HG02798 (cell line): ENCODE measurements around the gene C4orf17.
A peak's percentile ranks its signal among the peaks of the same experiment; 100 is the strongest.

Source experiments
- ATAC-seq: cut with Tn5 transposase; IDR thresholded peaks from one replicate; pipeline ENCODE4 v1.9.1; 2021; ENCODE audit warnings: mild to moderate bottlenecking; ENCODE audit not compliant: unreplicated experiment, poor library complexity

The C4orf17 gene

DNA sequence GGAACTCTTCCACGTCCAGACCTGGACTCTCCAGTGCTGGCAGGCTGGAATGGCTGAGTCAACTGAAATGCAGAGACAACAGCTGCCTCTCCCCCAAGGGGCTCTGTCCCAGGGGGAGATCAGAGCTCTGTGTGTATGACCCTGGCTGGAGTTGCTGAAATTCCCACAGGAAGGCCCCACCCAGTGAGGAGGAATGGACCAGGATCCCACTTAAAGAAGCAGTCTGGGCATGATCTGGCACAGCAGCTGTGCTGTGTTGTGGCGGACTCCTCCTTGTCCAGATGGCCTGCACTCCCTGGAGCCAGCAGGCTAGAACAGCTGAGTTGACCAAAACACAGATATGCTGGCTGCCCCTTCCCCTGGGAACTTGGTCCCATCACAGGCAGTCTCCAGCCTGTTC is 25.4 kb downstream of the C4orf17 start:
- no peak for ATAC-seq

- no peak for ATAC-seq
These were observed 26.0 kb downstream of the C4orf17 start for GRCh38 chr4:99536848-99537247.

DNA sequence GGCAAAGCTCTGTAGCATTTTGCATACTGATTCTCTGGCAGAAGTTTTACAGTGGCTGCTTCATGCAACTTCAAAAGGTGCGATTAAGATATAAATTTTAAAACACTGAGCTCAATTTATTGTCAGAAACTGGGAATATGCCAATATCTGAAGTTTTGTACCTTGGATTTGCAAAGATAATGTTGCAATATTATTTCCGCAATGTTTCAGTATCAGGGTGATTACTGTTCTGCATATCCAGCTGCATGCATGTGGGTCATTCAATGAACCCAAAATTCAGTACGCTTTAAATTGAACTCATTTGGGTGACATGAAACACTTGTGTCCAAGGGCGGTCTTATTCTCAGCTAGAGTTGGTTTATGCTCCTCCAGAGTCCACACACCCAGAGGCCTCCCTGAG is 26.9 kb downstream of the C4orf17 start:
- ATAC-seq = no peak

DNA sequence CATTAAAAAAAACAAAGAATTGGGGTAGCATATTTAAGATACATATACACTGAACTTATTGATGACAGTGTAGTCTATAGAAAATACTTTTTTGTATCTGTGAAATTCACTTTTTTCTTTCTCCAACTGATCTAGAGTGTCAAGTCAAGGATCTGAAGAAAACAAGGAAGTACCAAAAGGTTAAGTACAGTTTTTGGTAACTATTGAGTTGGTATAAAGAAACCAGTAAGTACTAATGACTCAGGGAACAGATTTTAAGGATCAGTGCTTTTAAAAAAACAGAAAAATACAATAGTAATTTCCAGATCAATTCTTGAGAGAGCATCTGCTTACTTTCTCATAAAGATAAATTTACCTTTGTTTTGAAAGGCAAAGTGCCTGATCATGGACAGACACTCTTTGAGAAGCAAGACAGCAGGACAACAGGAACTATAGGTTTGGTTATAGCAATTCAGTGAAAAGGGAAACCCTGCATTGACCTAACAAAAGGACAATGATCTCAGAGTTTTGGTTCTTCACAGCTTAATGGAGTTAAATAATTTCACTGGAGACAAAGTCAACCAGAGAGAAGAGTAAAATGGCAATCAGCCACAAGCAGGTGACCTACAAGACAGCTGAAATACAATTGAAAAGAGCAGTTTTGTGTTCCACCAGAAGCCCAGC is 29.6 kb downstream of the C4orf17 start:
- no peak for ATAC-seq

DNA sequence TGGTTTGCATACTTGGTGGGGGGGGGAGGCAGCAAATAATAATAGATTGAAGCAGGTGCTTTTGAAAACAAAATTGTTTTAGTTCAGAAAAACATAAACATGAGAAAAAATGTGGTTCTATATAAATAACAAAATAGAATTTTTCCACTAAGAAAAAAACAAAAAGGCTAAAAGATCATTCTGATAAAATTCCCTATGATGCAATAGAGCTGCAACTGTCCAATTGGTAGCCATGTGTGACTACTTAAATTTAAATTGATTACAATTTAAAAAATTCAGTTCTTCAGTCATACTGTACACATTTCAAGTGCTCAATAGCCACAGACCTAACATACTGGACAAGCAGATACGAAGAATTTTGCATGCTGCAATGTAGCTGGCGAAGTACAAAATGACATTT is 42.1 kb downstream of the C4orf17 start:
- no peak for ATAC-seq

DNA sequence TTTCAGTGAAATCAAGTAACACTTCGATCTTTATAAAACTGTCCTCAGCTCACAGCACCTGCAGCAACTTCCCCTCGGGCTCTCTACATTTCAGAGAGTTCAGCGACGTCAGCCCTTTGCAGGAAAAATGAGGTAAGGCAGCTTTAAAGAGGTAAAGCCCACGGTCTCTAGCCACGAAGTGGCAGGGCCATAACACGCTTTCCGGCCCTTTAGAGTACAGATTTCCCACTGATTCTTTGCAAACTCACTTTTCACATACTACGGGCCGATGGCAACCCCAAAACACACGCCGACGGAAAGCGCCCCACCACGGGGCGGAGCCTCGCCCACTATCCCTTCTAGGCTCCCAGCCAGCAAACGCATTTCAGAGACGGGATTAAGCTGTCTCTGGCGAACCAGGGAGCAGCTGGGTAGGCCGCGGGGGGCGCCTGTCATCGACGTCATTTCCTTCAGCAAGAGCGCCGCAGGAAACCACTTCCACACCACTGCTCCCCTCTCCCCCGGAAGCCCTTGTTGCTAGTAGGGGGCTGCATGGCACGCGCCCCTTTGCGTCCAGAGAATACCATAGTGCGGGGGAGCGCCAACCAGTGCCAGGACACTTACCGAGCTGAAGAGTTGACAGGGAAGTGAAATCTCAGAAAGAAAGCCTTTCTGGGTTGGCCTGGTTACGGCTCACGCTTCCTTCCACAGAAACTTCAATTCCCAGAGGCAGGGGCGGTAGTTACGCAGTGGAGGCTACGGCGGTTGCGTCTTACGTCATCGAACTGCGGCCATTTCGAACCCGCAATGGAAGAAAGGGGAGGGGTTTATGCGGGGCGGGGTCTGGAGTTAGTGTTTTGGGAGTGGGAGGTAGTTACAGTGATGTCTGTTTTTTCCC is 52.7 kb downstream of the C4orf17 start, which contains the start of gene TRMT10A:
Gene TRMT10A (minus strand): TSS at position 730 of the 877 bp plus-strand sequence. CDS start 4,701 bp downstream, outside the sequence.
- ATAC-seq = peak; percentile 96

- ATAC-seq = no peak
These were observed 54.1 kb downstream of the C4orf17 start for GRCh38 chr4:99564921-99565320.

- no peak for ATAC-seq
These were observed 61.1 kb downstream of the C4orf17 start for GRCh38 chr4:99571883-99572282.

DNA sequence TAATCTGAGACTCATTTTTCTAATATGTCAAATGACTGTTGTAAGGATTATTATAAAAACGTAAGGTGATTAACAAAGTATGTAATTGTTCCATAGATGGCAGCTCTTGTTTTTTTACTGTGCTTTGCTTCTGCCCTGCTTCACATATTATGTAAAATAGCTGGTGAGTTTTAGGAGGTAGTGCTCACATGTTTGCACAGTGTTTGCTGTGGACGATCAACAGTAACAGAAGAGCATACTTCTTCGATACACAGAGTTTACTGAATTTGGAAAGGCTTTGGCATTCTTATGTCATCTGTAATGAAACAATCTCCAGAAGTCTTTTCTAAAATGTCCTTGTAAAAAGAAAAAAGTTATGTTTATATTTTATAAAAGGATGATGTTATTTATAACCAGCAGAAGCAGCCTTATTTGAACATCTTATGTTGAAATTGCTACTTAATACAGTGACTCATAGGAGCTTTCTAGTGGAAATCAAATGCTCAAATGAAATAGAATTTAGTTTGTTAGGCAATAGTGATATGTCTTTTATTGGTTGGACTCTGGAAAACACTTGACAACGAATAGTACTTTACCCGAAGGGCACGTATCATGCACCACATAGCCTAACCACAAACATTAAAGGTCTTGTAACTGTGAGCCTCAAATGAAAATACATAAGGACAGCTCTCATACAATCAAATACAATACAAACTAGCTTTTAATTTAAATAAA is 61.9 kb downstream of the C4orf17 start:
- no peak for ATAC-seq

DNA sequence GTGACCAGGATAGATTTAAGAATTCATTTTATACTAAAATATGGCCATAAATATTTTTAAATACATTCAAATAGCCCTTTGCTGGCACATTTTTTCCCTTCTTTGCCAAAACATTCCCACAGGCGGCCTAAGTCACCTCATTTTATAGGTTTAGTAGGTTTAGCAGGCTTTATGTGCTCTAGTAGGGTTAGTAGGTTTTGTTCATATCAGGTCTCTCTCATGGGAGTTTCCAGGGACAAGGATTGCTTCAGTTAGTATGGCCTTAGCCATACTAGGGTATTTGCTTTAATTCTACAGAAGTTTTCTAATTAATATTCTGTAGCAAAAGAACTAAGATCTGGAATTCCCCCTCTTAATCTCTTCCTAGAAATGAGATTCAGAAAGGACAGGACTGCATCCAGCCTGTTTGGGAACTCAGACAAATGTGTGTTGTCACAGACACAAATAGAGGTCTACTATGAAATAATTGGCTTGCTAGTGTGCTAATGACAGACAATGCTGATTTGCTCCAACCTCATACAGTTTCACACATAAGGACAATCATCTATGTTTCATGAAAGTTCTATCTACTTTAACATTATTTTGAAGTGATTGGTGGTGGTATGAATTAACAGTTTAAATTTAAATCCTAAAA is 63.0 kb downstream of the C4orf17 start:
- no peak for ATAC-seq

GRCh38 chr4:99574530-99575324 is 63.9 kb downstream of the C4orf17 start, which contains the start of gene MTTP:
MTTP (plus strand) TSS chr4:99574824; CDS start chr4:99574910, 86 bp downstream.
- ATAC-seq = peak; percentile 83

- ATAC-seq = no peak
These were observed 67.9 kb downstream of the C4orf17 start for GRCh38 chr4:99578714-99579113.

GRCh38 chr4:99585516-99585915 is 74.7 kb downstream of the C4orf17 start:
- no peak for ATAC-seq

GRCh38 chr4:99586322-99586721 is 75.5 kb downstream of the C4orf17 start:
- no peak for ATAC-seq

DNA sequence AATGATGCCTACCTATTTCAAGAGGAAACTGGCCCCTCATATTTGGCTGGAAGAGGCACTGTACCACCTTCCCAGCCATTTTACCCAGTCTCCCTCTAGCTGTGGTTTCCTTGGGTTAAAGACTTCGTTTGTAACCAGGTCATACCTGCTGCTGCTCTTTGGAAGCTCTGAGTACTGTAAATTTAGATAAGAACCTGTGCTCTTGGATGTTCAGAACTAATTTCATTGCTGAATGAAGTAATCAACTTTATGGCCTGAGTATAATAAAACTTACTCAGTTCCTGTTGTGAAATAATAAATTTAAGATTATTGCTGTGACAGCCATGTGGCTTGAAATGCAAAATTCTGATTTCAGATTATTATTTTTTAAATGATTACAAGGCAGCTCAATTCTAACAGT is 76.0 kb downstream of the C4orf17 start:
- ATAC-seq = no peak

GRCh38 chr4:99587309-99587708 is 76.5 kb downstream of the C4orf17 start:
- ATAC-seq = no peak

DNA sequence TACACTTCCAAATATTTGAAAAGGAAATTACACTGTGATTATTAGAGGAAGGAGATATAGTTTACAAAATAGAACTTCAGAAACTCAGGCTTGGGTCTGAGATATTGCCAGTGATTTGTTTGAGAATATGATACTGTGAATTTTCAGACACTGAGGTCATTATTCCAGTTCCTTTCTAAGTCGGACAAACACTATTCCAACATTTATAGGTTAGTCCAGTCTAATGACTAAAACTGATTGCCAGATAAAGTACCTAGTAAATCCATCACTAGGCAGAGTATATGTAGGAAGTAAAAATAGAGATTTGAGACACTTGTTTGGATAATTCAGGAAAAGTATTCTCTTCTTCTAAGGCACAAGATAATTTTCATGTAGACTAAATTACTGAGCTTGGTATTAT is 77.0 kb downstream of the C4orf17 start:
- no peak for ATAC-seq

DNA sequence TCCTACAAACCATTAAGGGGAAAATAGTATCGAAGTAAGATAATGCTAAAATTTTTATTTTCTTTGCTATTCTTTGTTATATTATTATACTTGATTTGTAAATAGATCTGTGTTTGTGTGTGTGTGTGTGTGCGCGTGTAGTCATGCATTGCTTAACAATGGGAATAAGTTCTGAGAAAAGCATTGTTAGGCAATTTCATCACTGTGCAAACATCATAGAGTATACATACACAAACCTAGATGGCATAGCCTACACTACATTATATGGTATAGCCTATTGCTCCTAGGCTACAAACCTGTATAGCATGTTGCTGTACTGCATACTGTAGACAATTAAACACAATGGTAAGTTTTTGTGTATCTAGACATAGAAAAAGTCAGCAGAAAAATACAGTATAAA is 80.9 kb downstream of the C4orf17 start:
- no peak for ATAC-seq
